Placental pericyte (primary cell): ENCODE measurements around the gene PATE2. TPM values are rescaled to one million over a fixed set of nuclear protein-coding genes. Genes with fewer than 3 reads are reported as not detected.

ENCODE experiments used
- total RNA-seq: library from RNA; depleted of rRNA; stranded (reverse); fragments of >200 nt; gene quantifications from 2 replicates; pipeline ENCODE4 v1.2.3, GENCODE V29; 2012

PATE2 gene
- 0.29 TPM in 1 of 2 replicates, not detected in the other for total RNA-seq

DNA sequence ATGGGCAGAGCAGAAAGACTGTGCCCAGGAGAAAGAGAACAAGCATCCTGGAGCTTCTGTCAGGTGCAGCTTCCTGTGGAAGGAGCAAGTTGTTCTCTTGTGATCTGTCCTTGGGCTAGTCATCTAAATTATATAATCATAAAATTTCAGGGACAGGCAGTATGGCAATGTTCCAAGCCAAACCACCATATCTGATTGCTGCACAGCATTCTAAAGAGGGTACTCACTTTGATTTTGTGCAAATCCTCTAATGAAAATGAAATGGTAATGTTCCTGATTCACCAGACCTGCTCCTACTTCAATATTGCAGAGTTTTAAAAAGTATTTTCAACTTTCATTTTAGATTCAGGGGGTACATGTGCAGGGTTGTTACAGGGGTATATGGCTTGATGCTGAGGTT, at the start of gene PATE2:
Gene PATE2, minus strand, starts transcription at position 101 of the 400 bp plus-strand sequence. Its CDS starts 55 bp downstream, at position 46.

GRCh38 chr11:125787827-125788226, 9.2 kb upstream of the PATE2 start, which contains the start of gene PATE3:
Gene PATE3, plus strand, starts transcription at chr11:125788127. Its CDS starts 25 bp downstream, at chr11:125788152.

GRCh38 chr11:125745979-125746378, 32.6 kb downstream of the PATE2 start, which contains the start of gene PATE1:
Gene PATE1, plus strand, starts transcription at chr11:125746279. Its CDS starts 26 bp downstream, at chr11:125746305.

Other genes starting within 250 kb of the PATE2 start
- gene EI24, start 209.4 kb downstream of the PATE2 start, total RNA-seq: 75.3 and 124 TPM in 2 replicates
- gene STT3A, start 186.0 kb downstream of the PATE2 start, total RNA-seq: 348 and 594 TPM in 2 replicates
- gene CHEK1, start 153.7 kb downstream of the PATE2 start, total RNA-seq: 11.6 and 55.7 TPM in 2 replicates
- not detected in 2 replicates for gene ACRV1, start 98.0 kb downstream of the PATE2 start, total RNA-seq
- not detected in 2 replicates for gene PATE1, start 32.5 kb downstream of the PATE2 start, total RNA-seq
- not detected in 2 replicates for gene PATE3, start 9.3 kb upstream of the PATE2 start, total RNA-seq
- gene PATE4, start 54.5 kb upstream of the PATE2 start, total RNA-seq: not detected in 2 replicates
- gene HYLS1, start 108.8 kb upstream of the PATE2 start, total RNA-seq: 2.8 and 11.5 TPM in 2 replicates
- gene PUS3, start 124.4 kb upstream of the PATE2 start, total RNA-seq: 8.4 and 9.2 TPM in 2 replicates
- gene DDX25, start 125.7 kb upstream of the PATE2 start, total RNA-seq: not detected in 2 replicates
- not detected in 2 replicates for gene VSIG10L2, start 167.2 kb upstream of the PATE2 start, total RNA-seq